Measurements from ENCODE around the gene MAFG. TPM values are rescaled to one million over a fixed set of nuclear protein-coding genes. Genes with fewer than 3 reads are reported as not detected.

The MAFG gene
- total and polyA plus RNA-seq, 9 of the 15 experiments (the other 6 are each of a cell fraction or from before 2014, with no cell fraction given), result 1.1 to 58.1 (median 24.9) TPM

GRCh38 chr17:81899514-81900166 is 27.9 kb downstream of the MAFG start (continued):
- TF ChIP-seq ZNF586 (CRISPR knock-in tag; conservative IDR thresholded peaks at IDR 0.05) (no peak), KDM5B (IDR thresholded peaks at IDR 0.05; ENCODE audit: insufficient replicate concordance, low read depth, low read length) (peak; percentile 26), NFYB (IDR thresholded peaks at IDR 0.05; ENCODE audit: extremely low read depth, insufficient read length) (no peak), TAF7 (tag; IDR thresholded peaks at IDR 0.05) (no peak), THAP12 (CRISPR knock-in tag; IDR thresholded peaks at IDR 0.05) (no peak), NELFE (IDR thresholded peaks at IDR 0.05; ENCODE audit: insufficient read depth, insufficient read length) (no peak), NR2C1 (IDR thresholded peaks at IDR 0.05) (no peak), NR2C1 (tag; IDR thresholded peaks at IDR 0.05) (no peak), TAF15 (IDR thresholded peaks at IDR 0.05; ENCODE audit: low read depth, low read length) (0 out of 2 replicates have a peak, but pooled peaks have one; percentile 80), ZNF398 (CRISPR knock-in tag; IDR thresholded peaks at IDR 0.05) (no peak), U2AF2 (optimal IDR thresholded peaks at IDR 0.05; ENCODE audit: low read depth, low read length) (no peak), FOXO4 (CRISPR knock-in tag; IDR thresholded peaks at IDR 0.05) (no peak)
